Prostate gland (tissue), 2 donors: ENCODE results near the gene NPY.

Experiments
- CTCF ChIP-seq, 4 experiments: fragments of 200-600 bp in 2 of 4; fragments of 450-650 bp in 2 of 4; sonication (generic) in 2 of 4; IDR thresholded peaks; 1 replicate in 3 of 4; 2 replicates in 1 of 4; pipeline ENCODE4 v1.5.1; 2016 to 2019; ENCODE audit warnings: antibody characterized with exemption in 4 of 4, mild to moderate bottlenecking in 2 of 4, moderate library complexity in 2 of 4
- POLR2AphosphoS5 ChIP-seq: sonication (generic); formaldehyde crosslinking; IDR thresholded peaks from one replicate; pipeline ENCODE4 v1.6.1; 2017; ENCODE audit warnings: antibody characterized with exemption

- TF ChIP-seq CTCF (IDR thresholded peaks at IDR 0.05) = no peak
- TF ChIP-seq POLR2AphosphoS5 = no peak
Measured at GRCh38 chr7:24298696-24299095, 14.7 kb downstream of the NPY start.
